PC-3 (cell line): ENCODE data around the gene RASA2. TPM values are rescaled to one million over a fixed set of nuclear protein-coding genes. Genes with fewer than 3 reads are reported as not detected.

Source experiments
- ATAC-seq: fragments of 200-7000 bp; cut with Tn5 transposase; 2 replicates; pipeline ENCODE4 v1.9.1; 2020; ENCODE audit warnings: mild to moderate bottlenecking, moderate library complexity
- BruUV-seq: library from RNA; stranded (reverse); fragments of 400-500 nt; replicated peaks from 2 replicates; lab custom pipeline; 2021; lab: Mats Ljungman, UMichigan
- CTCF ChIA-PET: fragments of 300-600 bp; sonication (Branson Sonifier 250); formaldehyde crosslinking; loops from one replicate; lab custom pipeline; 2022; ENCODE audit warnings: antibody characterized with exemption; lab: Charles Lee
- POLR2A ChIA-PET: fragments of 300-600 bp; sonication (Branson Sonifier 250); formaldehyde crosslinking; loops from one replicate; lab custom pipeline; 2022; ENCODE audit warnings: antibody characterized with exemption; ENCODE audit not compliant: unreplicated experiment; lab: Charles Lee
- DNase-seq: peaks from one replicate; pipeline ENCODE4 v3.0.0-alpha.2; 2015
- H2AFZ ChIP-seq: fragments of 300-600 bp; sonication (generic); 2 replicates; pipeline ENCODE4 v1.6.0; 2016; ENCODE audit warnings: antibody characterized with exemption, low read length
- H3F3A ChIP-seq: fragments of 300-600 bp; sonication (generic); one replicate; pipeline ENCODE4 v1.6.0; 2017; ENCODE audit warnings: antibody characterized with exemption, low read length, control low read depth, mild to moderate bottlenecking; ENCODE audit not compliant: unreplicated experiment
- H3K27ac ChIP-seq: fragments of 300-600 bp; sonication (generic); 2 replicates; pipeline ENCODE4 v1.5.1; 2016; ENCODE audit warnings: mild to moderate bottlenecking, low read length
- H3K27me3 ChIP-seq: fragments of 300-600 bp; sonication (generic); 2 replicates; pipeline ENCODE4 v1.6.1; 2016; ENCODE audit warnings: low read length, mixed read lengths
- H3K36me3 ChIP-seq: fragments of 300-600 bp; sonication (generic); 2 replicates; pipeline ENCODE4 v1.6.1; 2016; ENCODE audit warnings: low read depth, mixed run types, low read length, mixed read lengths
- H3K4me1 ChIP-seq: fragments of 300-600 bp; sonication (generic); 2 replicates; pipeline ENCODE4 v1.5.1; 2016; ENCODE audit warnings: low read length; ENCODE audit not compliant: insufficient read depth
- H3K4me2 ChIP-seq: fragments of 300-600 bp; sonication (generic); 2 replicates; pipeline ENCODE4 v1.6.0; 2016; ENCODE audit warnings: low read length
- H3K4me3 ChIP-seq: fragments of 300-600 bp; sonication (generic); 2 replicates; pipeline ENCODE4 v1.5.1; 2016; ENCODE audit warnings: mild to moderate bottlenecking, low read length, mixed read lengths
- H3K79me2 ChIP-seq: fragments of 300-600 bp; sonication (generic); 2 replicates; pipeline ENCODE4 v1.6.1; 2017; ENCODE audit warnings: low read length, mixed read lengths
- H3K9ac ChIP-seq: fragments of 300-600 bp; sonication (generic); 2 replicates; pipeline ENCODE4 v1.6.0; 2016; ENCODE audit warnings: mild to moderate bottlenecking, low read length
- H3K9me2 ChIP-seq: fragments of 300-600 bp; sonication (generic); replicated peaks from 2 replicates; pipeline ENCODE4 v1.6.1; 2016; ENCODE audit warnings: mixed run types, low read length, mixed read lengths
- H3K9me3 ChIP-seq: fragments of 300-600 bp; sonication (generic); 2 replicates; pipeline ENCODE4 v1.6.1; 2016; ENCODE audit warnings: low read length, mixed read lengths
- H4K20me1 ChIP-seq: fragments of 300-600 bp; sonication (generic); 2 replicates; pipeline ENCODE4 v1.6.1; 2016; ENCODE audit warnings: low read length, mixed read lengths
- CTCF ChIP-seq: fragments of 300-600 bp; sonication (generic); conservative IDR thresholded peaks from 2 replicates; pipeline ENCODE4 v1.5.1; 2017; ENCODE audit warnings: antibody characterized with exemption, low read depth, mild to moderate bottlenecking, low read length
- EZH2 ChIP-seq: fragments of 300-600 bp; sonication (generic); IDR thresholded peaks from one replicate; pipeline ENCODE4 v1.6.1; 2017; ENCODE audit warnings: antibody characterized with exemption, mild to moderate bottlenecking, low read length; ENCODE audit not compliant: unreplicated experiment
- EZH2phosphoT487 ChIP-seq: fragments of 300-600 bp; sonication (generic); IDR thresholded peaks from 2 replicates; pipeline ENCODE4 v1.6.1; 2018; ENCODE audit warnings: mild to moderate bottlenecking, antibody characterized with exemption, low read length, borderline replicate concordance
- intact Hi-C: fragments of 100-400 bp; cut with micrococcal nuclease; formaldehyde crosslinking; loops from 2 replicates; pipeline ENCODE4 v1.9.0; 2023
- total RNA-seq: library from RNA; depleted of rRNA; stranded (reverse); fragments of >200 nt; gene quantifications from 2 replicates; pipeline ENCODE4 v1.2.3, GENCODE V29; 2014

RASA2 gene
- total RNA-seq, 1 experiment from 2014 or later: 3.7 TPM

GRCh38 chr3:141482245-141482922 lies 4.4 kb upstream of the RASA2 start:
- TF ChIP-seq EZH2 (no peak), EZH2phosphoT487 (no peak), CTCF (no peak)
- ChIA-PET CTCF (no interaction called here), POLR2A (no interaction called here)
- H4K20me1 ChIP-seq: no peaks in the 10 kb centered on the region
- no peak overlapping the region for H3K4me3 ChIP-seq
- intact Hi-C loops: no loop called here
- DNase-seq (peak; percentile 73), ATAC-seq (no peak; the same call in 1 of the 2 replicates)
- H3K4me1 ChIP-seq: peaks cover 17% of the 10 kb centered on the region
- no peaks in the 10 kb centered on the region for H3K36me3 ChIP-seq
- H3K79me2 ChIP-seq: no peaks in the 10 kb centered on the region
- H3F3A ChIP-seq: peaks cover 5% of the 10 kb centered on the region
- H3K9me3 ChIP-seq: no peaks in the 10 kb centered on the region
- H3K27me3 ChIP-seq: no peaks in the 10 kb centered on the region
- H3K4me2 ChIP-seq: no peak overlapping the region
- H3K9ac ChIP-seq: no peak overlapping the region
- H3K9me2 ChIP-seq: no peaks in the 10 kb centered on the region
- no peak overlapping the region for H3K27ac ChIP-seq
- H2AFZ ChIP-seq: no peak overlapping the region
- BruUV-seq: no TSS peak

GRCh38 chr3:141484701-141485287 lies 2.0 kb upstream of the RASA2 start:
- no peak overlapping the region for H3K4me2 ChIP-seq
- H3K9me3 ChIP-seq: no peaks in the 10 kb centered on the region
- H3K79me2 ChIP-seq: peaks cover 20% of the 10 kb centered on the region
- peaks cover 12% of the 10 kb centered on the region for H4K20me1 ChIP-seq
- no peaks in the 10 kb centered on the region for H3K27me3 ChIP-seq
- ChIA-PET POLR2A (no interaction called here), CTCF (no interaction called here)
- no peaks in the 10 kb centered on the region for H3K9me2 ChIP-seq
- H3K27ac ChIP-seq: no peak overlapping the region
- ATAC-seq: no peak
- intact Hi-C loops: loop anchor here (5.0 kb wide), 1 partner anchor 53 kb away; no protein-coding TSS in a partner anchor
- no peak for TF ChIP-seq EZH2phosphoT487
- TF ChIP-seq EZH2: no peak
- no peak for TF ChIP-seq CTCF
- H3F3A ChIP-seq: peaks cover 5% of the 10 kb centered on the region
- H3K9ac ChIP-seq: no peak overlapping the region
- BruUV-seq: no TSS peak
- H2AFZ ChIP-seq: no peak overlapping the region
- no peak overlapping the region for H3K4me3 ChIP-seq
- H3K4me1 ChIP-seq: peaks cover 23% of the 10 kb centered on the region
- no peak for DNase-seq
- H3K36me3 ChIP-seq: no peaks in the 10 kb centered on the region
